NOMO-1 treated with DMSO at 0.1 percent for 48 hours (cell line): Measurements from ENCODE around the gene THTPA.
"Not testable (repeated sequence)": the region's sequence is repeated elsewhere in the genome, so short reads cannot be mapped to it uniquely, and the experiment has no call there.

ENCODE experiments used
- DNase-seq: peaks from one replicate; lab custom pipeline; 2025; ENCODE audit not compliant: unreplicated experiment; lab: John Stamatoyannopoulos, UW

THTPA gene

GRCh38 chr14:23582906-23583760 lies 27.1 kb downstream of the THTPA start:
- no peak for DNase-seq

DNA sequence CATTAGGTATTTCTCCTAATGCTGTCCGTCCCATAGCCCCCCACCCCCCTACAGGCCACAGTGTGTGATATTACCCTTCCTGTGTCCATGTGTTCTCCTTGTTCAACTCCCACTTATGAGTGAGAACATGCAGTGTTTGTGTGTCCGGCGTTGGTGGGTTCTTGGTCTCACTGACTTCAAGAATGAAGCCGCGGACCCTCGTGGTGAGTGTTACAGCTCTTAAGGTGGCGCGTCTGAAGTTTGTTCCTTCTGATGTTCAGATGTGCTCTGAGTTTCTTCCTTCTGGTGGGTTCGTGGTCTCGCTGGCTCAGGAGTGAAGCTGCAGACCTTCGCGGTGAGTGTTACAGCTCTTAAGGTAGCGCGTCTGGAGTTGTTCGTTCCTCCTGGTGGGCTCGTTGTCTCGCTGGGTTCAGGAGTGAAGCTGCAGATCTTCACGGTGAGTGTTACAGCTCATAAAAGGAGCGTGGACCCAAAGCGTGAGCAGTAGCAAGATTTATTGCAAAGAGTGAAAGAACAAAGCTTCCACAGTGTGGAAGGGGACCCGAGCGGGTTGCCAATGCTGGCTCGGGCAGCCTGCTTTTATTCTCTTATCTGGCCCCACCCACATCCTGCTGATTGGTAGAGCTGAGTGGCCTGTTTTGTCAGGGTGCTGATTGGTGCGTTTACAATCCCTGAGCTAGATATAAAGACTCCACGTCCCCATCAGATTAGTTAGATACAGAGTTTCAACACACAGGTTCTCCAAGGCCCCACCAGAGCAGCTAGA lies 27.9 kb downstream of the THTPA start:
- DNase-seq = not testable (repeated sequence)

GRCh38 chr14:23584527-23585203 lies 28.6 kb downstream of the THTPA start:
- not testable (repeated sequence) for DNase-seq

- peak; percentile 73 for DNase-seq
These were observed 33.0 kb downstream of the THTPA start for GRCh38 chr14:23588884-23589598.

- no peak for DNase-seq
These were observed 33.5 kb downstream of the THTPA start for GRCh38 chr14:23589606-23590005.

- no peak for DNase-seq
These were observed 34.1 kb downstream of the THTPA start for GRCh38 chr14:23590198-23590597.

- not testable (repeated sequence) for DNase-seq
These were observed 38.1 kb downstream of the THTPA start for GRCh38 chr14:23594191-23594590.

DNA sequence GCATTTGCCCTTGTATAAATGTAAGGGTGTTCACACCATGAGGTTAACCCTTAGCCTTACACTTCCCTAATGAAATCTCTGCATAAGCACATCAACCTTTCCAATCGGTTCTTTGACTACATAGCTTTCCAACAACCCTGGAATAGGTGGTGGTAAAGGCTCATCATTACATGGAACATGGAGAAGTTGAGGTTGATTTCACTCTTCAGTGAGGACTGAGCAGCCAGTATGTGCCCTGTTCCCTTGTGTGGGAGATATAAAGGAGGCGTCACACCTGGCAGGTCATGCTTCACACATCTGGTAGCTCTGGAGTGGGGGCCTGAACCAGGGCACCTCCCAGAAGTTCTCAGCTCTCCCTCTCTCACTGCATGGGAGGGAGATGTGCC lies 44.2 kb downstream of the THTPA start:
- no peak for DNase-seq

DNA sequence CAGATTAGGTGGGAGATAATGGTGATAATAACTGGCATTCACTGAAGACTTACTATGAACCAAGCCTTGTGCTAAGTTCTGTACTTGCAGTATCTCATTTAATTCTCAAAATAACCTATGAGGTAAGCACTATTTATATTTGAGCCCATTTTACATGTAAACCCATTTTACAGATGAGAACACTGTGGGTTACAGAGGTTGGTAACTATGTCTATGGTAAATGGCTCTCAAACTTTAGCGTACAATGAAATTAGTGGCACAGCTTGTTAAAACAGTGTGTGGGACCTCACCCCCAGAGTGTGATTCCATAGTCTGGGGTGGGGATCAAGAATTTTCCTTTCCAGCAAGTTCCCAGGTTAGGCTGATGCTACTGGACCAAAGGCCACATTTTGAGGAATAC lies 44.7 kb downstream of the THTPA start:
- DNase-seq = no peak

DNA sequence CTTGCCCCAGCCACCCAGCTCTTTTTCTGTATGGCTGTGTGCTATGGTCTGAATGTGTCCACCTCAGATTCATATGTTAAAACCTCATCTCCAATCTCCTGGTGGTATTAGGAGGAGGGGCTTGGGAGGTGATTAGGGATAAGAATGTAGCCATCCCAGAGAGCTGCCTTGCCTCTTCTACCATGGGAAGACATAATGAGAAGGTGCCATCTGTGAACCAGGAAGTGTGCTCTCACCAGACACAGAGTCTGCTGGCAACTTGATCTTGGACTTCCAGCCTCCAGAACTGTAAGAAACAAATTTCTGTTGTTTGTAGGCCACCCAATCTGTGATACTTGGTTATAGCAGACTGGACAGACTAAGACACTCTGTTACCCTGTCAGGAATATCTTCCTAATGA lies 45.4 kb downstream of the THTPA start:
- no peak for DNase-seq

GRCh38 chr14:23601845-23602180 lies 45.7 kb downstream of the THTPA start:
- no peak for DNase-seq

- DNase-seq = no peak
These were observed 46.4 kb downstream of the THTPA start for GRCh38 chr14:23602181-23603095.

DNA sequence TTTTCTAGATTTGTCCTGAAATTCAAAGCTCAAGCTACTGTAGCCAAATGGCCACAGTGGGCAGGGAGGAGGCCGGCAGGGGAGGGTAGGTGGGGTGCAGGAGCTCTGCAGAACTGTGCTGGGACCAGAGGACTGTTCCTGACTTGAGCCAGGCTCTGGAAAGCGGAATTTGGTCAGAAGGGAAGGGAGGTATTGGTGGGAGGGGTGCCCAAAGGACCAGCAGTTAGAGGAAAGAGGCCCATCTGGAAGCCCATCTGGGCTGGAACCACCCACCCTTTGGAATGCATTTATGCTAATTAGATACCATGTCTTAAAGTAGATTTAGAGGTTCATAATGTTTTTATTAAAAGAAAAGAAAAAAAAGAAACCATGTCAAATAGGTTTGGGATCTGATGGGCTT lies 47.0 kb downstream of the THTPA start:
- no peak for DNase-seq

DNA sequence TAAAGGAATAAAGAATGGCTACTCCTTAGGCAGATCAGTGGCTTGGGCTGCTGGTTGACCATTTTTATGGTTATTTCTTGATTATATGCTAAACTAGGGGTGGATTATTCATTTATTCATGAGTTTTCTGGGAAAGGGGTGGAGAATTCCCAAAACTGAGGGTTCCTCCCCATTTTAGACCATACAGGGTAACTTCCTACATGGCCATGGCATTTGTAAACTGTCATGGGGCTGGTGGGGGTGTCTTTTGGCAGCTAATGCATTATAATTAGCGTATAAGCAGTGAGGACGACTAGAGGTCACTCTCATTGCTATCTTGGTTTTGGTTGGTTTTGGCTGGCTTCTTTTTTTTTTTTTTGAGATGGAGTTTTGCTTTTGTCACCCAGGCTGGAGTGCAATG lies 48.1 kb downstream of the THTPA start:
- no peak for DNase-seq

GRCh38 chr14:23604675-23605170 lies 48.7 kb downstream of the THTPA start:
- DNase-seq = no peak

- DNase-seq = no peak
These were observed 50.0 kb downstream of the THTPA start for GRCh38 chr14:23605931-23606585.

DNA sequence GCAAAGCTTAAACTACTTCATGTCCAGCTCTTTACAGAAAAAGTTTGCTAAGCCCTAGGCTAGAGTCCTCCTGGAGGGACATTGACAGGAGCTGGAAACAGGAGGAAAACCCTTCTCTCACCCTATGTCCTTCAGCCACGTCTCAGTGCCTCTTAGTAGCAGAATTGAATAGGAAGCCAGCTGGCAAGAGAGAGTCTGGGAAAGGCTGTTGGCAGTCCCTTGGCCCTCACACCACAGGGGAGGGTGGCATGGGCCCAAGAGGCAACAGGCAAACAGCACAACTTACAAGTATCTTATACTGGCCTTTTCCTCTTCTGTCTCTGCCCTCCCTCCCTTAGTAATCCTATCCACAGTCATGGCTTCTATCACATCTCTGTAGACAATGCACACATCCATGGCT lies 52.4 kb downstream of the THTPA start:
- no peak for DNase-seq

DNA sequence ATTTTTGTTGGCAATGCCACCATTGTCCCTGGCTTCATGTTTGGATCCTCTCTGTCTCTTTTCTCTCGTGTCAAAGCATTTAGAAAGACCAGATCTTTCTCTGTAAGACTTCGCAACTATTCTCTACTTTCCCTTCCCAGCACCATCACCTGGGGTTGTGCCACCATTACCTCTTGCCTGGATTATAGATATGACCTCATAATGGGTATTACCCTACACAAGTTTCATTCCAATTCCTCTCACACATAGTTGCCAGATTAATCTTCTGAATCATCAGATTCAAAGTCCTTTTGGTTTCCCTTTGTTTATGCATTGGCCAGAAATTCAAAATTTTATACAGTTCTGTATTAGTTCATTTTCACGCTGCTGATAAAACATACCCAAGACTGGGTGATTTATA lies 52.9 kb downstream of the THTPA start:
- DNase-seq = no peak

- DNase-seq = not testable (repeated sequence)
These were observed 53.5 kb downstream of the THTPA start for GRCh38 chr14:23609411-23610089.
